ENCODE results near the gene CCDC3. TPM values are rescaled to one million over a fixed set of nuclear protein-coding genes. Genes with fewer than 3 reads are reported as not detected.
"Not testable (repeated sequence)": the region's sequence is repeated elsewhere in the genome, so short reads cannot be mapped to it uniquely, and the experiment has no call there.

The CCDC3 gene
- total RNA-seq, 1 donor from 2014 or later, result 4.7 TPM

- DNase-seq (ENCODE audit: missing footprints) (no peak), ATAC-seq (no peak)
- intact Hi-C loops (cut with DNase I), result no loop called here
These were observed 2.2 kb upstream of the CCDC3 start for GRCh38 chr10:13003759-13004158.

GRCh38 chr10:13003004-13003403 is 1.5 kb upstream of the CCDC3 start:
- no peak for ATAC-seq
- intact Hi-C loops (cut with DNase I), result no loop called here
- no peak for DNase-seq (ENCODE audit: missing footprints)

- ATAC-seq (no peak), DNase-seq (ENCODE audit: missing footprints) (no peak)
- intact Hi-C loops (cut with DNase I), result no loop called here
These were observed 337 bp upstream of the CCDC3 start for GRCh38 chr10:13001887-13002212.

GRCh38 chr10:13000431-13000830 is 1.1 kb downstream of the CCDC3 start:
- intact Hi-C loops (cut with DNase I), result no loop called here
- DNase-seq (ENCODE audit: missing footprints) (no peak), ATAC-seq (no peak)

GRCh38 chr10:12999849-13000248 is 1.7 kb downstream of the CCDC3 start:
- DNase-seq (ENCODE audit: missing footprints), result no peak
- intact Hi-C loops (cut with DNase I), result no loop called here
- no peak for ATAC-seq

- ATAC-seq, result no peak
These were observed 6.1 kb downstream of the CCDC3 start for GRCh38 chr10:12995425-12995861.

GRCh38 chr10:12993595-12993994 is 7.9 kb downstream of the CCDC3 start:
- ATAC-seq (peak; percentile 26), DNase-seq (ENCODE audit: missing footprints) (no peak)
- intact Hi-C loops (cut with DNase I), result no loop called here

More at GRCh38 chr10:12995425-12995861, 6.1 kb downstream of the CCDC3 start:
- intact Hi-C loops (cut with DNase I), result no loop called here
- no peak for DNase-seq (ENCODE audit: missing footprints)

GRCh38 chr10:12985347-12985746 is 16.2 kb downstream of the CCDC3 start:
- intact Hi-C loops (cut with DNase I), result no loop called here
- DNase-seq (ENCODE audit: missing footprints), result no peak
- no peak for ATAC-seq

GRCh38 chr10:12984165-12984747 is 17.3 kb downstream of the CCDC3 start:
- ATAC-seq (no peak), DNase-seq (ENCODE audit: missing footprints) (no peak)
- intact Hi-C loops (cut with DNase I), result no loop called here

GRCh38 chr10:12983568-12983967 is 17.9 kb downstream of the CCDC3 start:
- DNase-seq (ENCODE audit: missing footprints); ATAC-seq; intact Hi-C loops (cut with DNase I): not testable (repeated sequence)

- DNase-seq (ENCODE audit: missing footprints) (no peak), ATAC-seq (no peak)
- intact Hi-C loops (cut with DNase I), result no loop called here
These were observed 19.9 kb downstream of the CCDC3 start for GRCh38 chr10:12981570-12981969.

GRCh38 chr10:12980713-12981306 is 20.7 kb downstream of the CCDC3 start:
- DNase-seq (ENCODE audit: missing footprints), result no peak
- no peak for ATAC-seq
- intact Hi-C loops (cut with DNase I), result no loop called here

- ATAC-seq (no peak), DNase-seq (ENCODE audit: missing footprints) (no peak)
- intact Hi-C loops (cut with DNase I), result no loop called here
These were observed 21.3 kb downstream of the CCDC3 start for GRCh38 chr10:12980102-12980661.

- DNase-seq (ENCODE audit: missing footprints) (no peak), ATAC-seq (no peak)
- intact Hi-C loops (cut with DNase I), result no loop called here
These were observed 22.6 kb downstream of the CCDC3 start for GRCh38 chr10:12978891-12979290.

GRCh38 chr10:12975906-12976305 is 25.6 kb downstream of the CCDC3 start:
- no peak for DNase-seq (ENCODE audit: missing footprints)
- intact Hi-C loops (cut with DNase I), result no loop called here
- ATAC-seq, result no peak

GRCh38 chr10:12975266-12975665 is 26.2 kb downstream of the CCDC3 start:
- ATAC-seq (no peak), DNase-seq (ENCODE audit: missing footprints) (no peak)
- intact Hi-C loops (cut with DNase I), result no loop called here

- intact Hi-C loops (cut with DNase I), result no loop called here
These were observed 26.9 kb downstream of the CCDC3 start for GRCh38 chr10:12974491-12975199.

GRCh38 chr10:12974078-12974477 is 27.4 kb downstream of the CCDC3 start:
- intact Hi-C loops (cut with DNase I), result no loop called here
- no peak for ATAC-seq
- no peak for DNase-seq (ENCODE audit: missing footprints)

More at GRCh38 chr10:12974491-12975199, 26.9 kb downstream of the CCDC3 start:
- ATAC-seq (no peak), DNase-seq (ENCODE audit: missing footprints) (no peak)

- DNase-seq (ENCODE audit: missing footprints) (no peak), ATAC-seq (no peak)
- intact Hi-C loops (cut with DNase I), result no loop called here
These were observed 28.3 kb downstream of the CCDC3 start for GRCh38 chr10:12973149-12973718.

GRCh38 chr10:12972146-12972545 is 29.4 kb downstream of the CCDC3 start:
- ATAC-seq (no peak), DNase-seq (ENCODE audit: missing footprints) (no peak)
- intact Hi-C loops (cut with DNase I), result no loop called here

All from Right ventricle myocardium inferior (tissue), 1 donor.